ENCODE results near the gene MGRN1. TPM values are rescaled to one million over a fixed set of nuclear protein-coding genes. Genes with fewer than 3 reads are reported as not detected.

Gene MGRN1
- total and polyA plus RNA-seq, 2 donors (not counting 3 experiments of a cell fraction or from before 2014, with no cell fraction given) = 15.6 to 73.0 TPM

DNA sequence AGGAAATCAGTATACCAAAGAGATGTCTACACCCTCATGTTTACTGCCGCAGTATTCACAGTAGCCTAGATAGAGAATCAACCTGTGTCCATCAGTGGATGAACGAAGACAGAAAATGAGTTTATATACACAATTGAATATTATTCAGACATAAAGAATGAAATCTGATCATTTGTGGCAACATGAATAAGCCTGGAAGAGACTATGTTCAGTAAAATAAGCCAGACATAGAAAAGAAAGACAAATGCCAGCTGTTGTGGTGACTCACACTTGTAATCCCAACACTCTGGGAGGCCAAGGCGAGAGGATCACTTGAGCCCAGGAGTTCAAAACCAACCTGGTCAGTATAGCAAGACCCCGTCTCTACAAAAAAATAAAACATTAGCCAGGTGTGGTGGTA is 84.9 kb downstream of the MGRN1 start:
- dilution Hi-C loops (cut with MboI; ENCODE audit: extremely low pct_ligation_motif_present, low sequenced_read_pairs) (no loop called here), intact Hi-C loops (cut with micrococcal nuclease) (no loop called here)
- Histone ChIP-seq H3K27me3 (ENCODE audit: control insufficient read depth in 2 of 2, insufficient read depth in 2 of 2, low read length in 2 of 2) (no peaks in the 10 kb centered on the region), H3K4me1 (ENCODE audit: control insufficient read depth, extremely low read depth, insufficient read depth, low read length) (no peaks in the 10 kb centered on the region), H2AFZ (ENCODE audit: low read depth, low read length) (no peak overlapping the region), H3K36me3 (ENCODE audit: control insufficient read depth in 2 of 2, extremely low read depth in 1 of 2, insufficient read depth in 2 of 2, low read length in 2 of 2) (peaks cover 0 to 8% of the 10 kb centered on the region in 2 experiments), H3K79me2 (ENCODE audit: control insufficient read depth, insufficient read depth, low read length) (no peaks in the 10 kb centered on the region), H3K9me1 (replicated peaks; ENCODE audit: control insufficient read depth, extremely low read depth, insufficient read depth, low read length) (no peaks in the 10 kb centered on the region), H3K9me3 (replicated peaks; ENCODE audit: control insufficient read depth, insufficient read depth, low read length) (no peaks in the 10 kb centered on the region), H3K4me2 (ENCODE audit: insufficient read depth, low read length) (no peak overlapping the region), H4K20me1 (replicated peaks; ENCODE audit: control insufficient read depth, extremely low read depth, insufficient read depth, low read length) (no peaks in the 10 kb centered on the region), H3K27ac (ENCODE audit: insufficient read depth, low read depth, low read length) (no peak overlapping the region), H3K9ac (replicated peaks; ENCODE audit: extremely low read depth, insufficient read depth, low read length) (no peak overlapping the region), H3K4me3 (replicated peaks in 1 of 3; ENCODE audit: insufficient read depth in 1 of 3, low read depth in 1 of 3, low read length in 3 of 3) (no peak overlapping the region)
- CTCF ChIA-PET = no interaction called here
- POLR2A ChIA-PET = no interaction called here
- DNase-seq (ENCODE audit: low read depth, low spot score) (no peak), FAIRE-seq (peak; percentile 81)
- no peak for TF ChIP-seq EZH2 (IDR thresholded peaks at IDR 0.05; ENCODE audit: borderline replicate concordance, low read depth, low read length, severe bottlenecking)
- TF ChIP-seq, protein P1, sequence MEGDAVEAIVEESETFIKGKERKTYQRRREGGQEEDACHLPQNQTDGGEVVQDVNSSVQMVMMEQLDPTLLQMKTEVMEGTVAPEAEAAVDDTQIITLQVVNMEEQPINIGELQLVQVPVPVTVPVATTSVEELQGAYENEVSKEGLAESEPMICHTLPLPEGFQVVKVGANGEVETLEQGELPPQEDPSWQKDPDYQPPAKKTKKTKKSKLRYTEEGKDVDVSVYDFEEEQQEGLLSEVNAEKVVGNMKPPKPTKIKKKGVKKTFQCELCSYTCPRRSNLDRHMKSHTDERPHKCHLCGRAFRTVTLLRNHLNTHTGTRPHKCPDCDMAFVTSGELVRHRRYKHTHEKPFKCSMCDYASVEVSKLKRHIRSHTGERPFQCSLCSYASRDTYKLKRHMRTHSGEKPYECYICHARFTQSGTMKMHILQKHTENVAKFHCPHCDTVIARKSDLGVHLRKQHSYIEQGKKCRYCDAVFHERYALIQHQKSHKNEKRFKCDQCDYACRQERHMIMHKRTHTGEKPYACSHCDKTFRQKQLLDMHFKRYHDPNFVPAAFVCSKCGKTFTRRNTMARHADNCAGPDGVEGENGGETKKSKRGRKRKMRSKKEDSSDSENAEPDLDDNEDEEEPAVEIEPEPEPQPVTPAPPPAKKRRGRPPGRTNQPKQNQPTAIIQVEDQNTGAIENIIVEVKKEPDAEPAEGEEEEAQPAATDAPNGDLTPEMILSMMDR (IDR thresholded peaks at IDR 0.05; ENCODE audit: extremely low read depth in 1 of 2, insufficient read depth in 1 of 2, low read depth in 1 of 2, low read length in 2 of 2) = no peak
- TF ChIP-seq MYC (IDR thresholded peaks at IDR 0.05; ENCODE audit: low read depth, low read length) = no peak
- TF ChIP-seq POLR2AphosphoS5 (IDR thresholded peaks at IDR 0.05; ENCODE audit: insufficient read depth, low read depth, low read length) = no peak
- no peak for TF ChIP-seq POLR2A (IDR thresholded peaks at IDR 0.05; ENCODE audit: low read depth, low read length)
- TF ChIP-seq FOS (IDR thresholded peaks at IDR 0.05; ENCODE audit: borderline replicate concordance, insufficient read depth, low read length) = no peak
- no TSS peak for BruUV-seq (replicated peaks)

Data from endothelial cell of umbilical vein (primary cell).